WTC11 (cell line): ENCODE measurements around the gene RAMP3. TPM values are rescaled to one million over a fixed set of nuclear protein-coding genes. Genes with fewer than 3 reads are reported as not detected.

ENCODE experiments used
- ATAC-seq: fragments of 200-7000 bp; cut with Tn5 transposase; 2 replicates; pipeline ENCODE4 v1.10.0; 2021; ENCODE audit warnings: mild to moderate bottlenecking, moderate library complexity
- CTCF ChIA-PET: fragments of 300-600 bp; sonication (Branson Sonifier 250); formaldehyde crosslinking; loops from one replicate; lab custom pipeline; 2021; ENCODE audit warnings: antibody characterized with exemption; lab: Charles Lee
- POLR2A ChIA-PET: fragments of 350-600 bp; sonication (Branson Sonifier 250); formaldehyde crosslinking; loops from one replicate; lab custom pipeline; 2021; ENCODE audit warnings: antibody characterized with exemption; lab: Charles Lee
- DNase-seq: peaks from one replicate; pipeline ENCODE4 v3.0.0; 2021; ENCODE audit warnings: low spot score
- H3K27ac Mint-ChIP-seq: 2 replicates; pipeline ENCODE4 v1.8.0; 2021; ENCODE audit warnings: mixed read lengths
- H3K27me3 Mint-ChIP-seq: 2 replicates; pipeline ENCODE4 v1.8.0; 2021; ENCODE audit warnings: low read depth, mild to moderate bottlenecking, moderate library complexity, mixed read lengths
- H3K36me3 Mint-ChIP-seq: 2 replicates; pipeline ENCODE4 v1.8.0; 2021; ENCODE audit warnings: mixed read lengths
- H3K4me1 Mint-ChIP-seq: 2 replicates; pipeline ENCODE4 v1.8.0; 2022; ENCODE audit warnings: mixed read lengths
- H3K4me3 Mint-ChIP-seq: 2 replicates; pipeline ENCODE4 v1.8.0; 2021; ENCODE audit warnings: mild to moderate bottlenecking, moderate library complexity, mixed read lengths
- H3K9me3 Mint-ChIP-seq: 2 replicates; pipeline ENCODE4 v1.8.0; 2021; ENCODE audit warnings: mixed read lengths
- ATF2 ChIP-seq: sonication (generic); formaldehyde crosslinking; IDR thresholded peaks from 2 replicates; pipeline ENCODE4 v1.8.1; 2022; ENCODE audit warnings: low read depth, missing genetic modification reagents, borderline replicate concordance
- CDX4 ChIP-seq: fragments of 250-450 bp; sonication (Bioruptor Pico); IDR thresholded peaks from 2 replicates; pipeline ENCODE4 v1.9.0; 2021; ENCODE audit warnings: moderate library complexity, mild to moderate bottlenecking, inconsistent platforms, borderline replicate concordance
- CREB1 ChIP-seq: sonication (generic); formaldehyde crosslinking; IDR thresholded peaks from 2 replicates; pipeline ENCODE4 v1.8.0; 2023; ENCODE audit warnings: mild to moderate bottlenecking, missing genetic modification reagents
- CREM ChIP-seq: sonication (generic); formaldehyde crosslinking; IDR thresholded peaks from 2 replicates; pipeline ENCODE4 v1.8.1; 2022; ENCODE audit warnings: mild to moderate bottlenecking, missing genetic modification reagents, moderate library complexity
- ELF4 ChIP-seq: sonication (generic); formaldehyde crosslinking; IDR thresholded peaks from 2 replicates; pipeline ENCODE4 v1.8.1; 2022; ENCODE audit warnings: low read depth, mild to moderate bottlenecking, moderate library complexity, missing genetic modification reagents
- ESRRA ChIP-seq: sonication (generic); formaldehyde crosslinking; IDR thresholded peaks from 2 replicates; pipeline ENCODE4 v1.8.1; 2022; ENCODE audit warnings: mild to moderate bottlenecking, missing genetic modification reagents, borderline replicate concordance
- ETV6 ChIP-seq: sonication (generic); formaldehyde crosslinking; IDR thresholded peaks from 2 replicates; pipeline ENCODE4 v1.8.1; 2022; ENCODE audit warnings: mild to moderate bottlenecking, missing genetic modification reagents
- FOXK1 ChIP-seq: sonication (generic); formaldehyde crosslinking; IDR thresholded peaks from 2 replicates; pipeline ENCODE4 v1.8.0; 2022; ENCODE audit warnings: mild to moderate bottlenecking, moderate library complexity, missing genetic modification reagents
- FOXP4 ChIP-seq: sonication (generic); formaldehyde crosslinking; IDR thresholded peaks from 2 replicates; pipeline ENCODE4 v1.8.0; 2022; ENCODE audit warnings: mild to moderate bottlenecking, missing genetic modification reagents
- GABPB1 ChIP-seq: sonication (generic); formaldehyde crosslinking; IDR thresholded peaks from 2 replicates; pipeline ENCODE4 v1.8.1; 2023; ENCODE audit warnings: mild to moderate bottlenecking, missing genetic modification reagents
- GTF2I ChIP-seq: fragments of 250-450 bp; sonication (Bioruptor Pico); conservative IDR thresholded peaks from 2 replicates; pipeline ENCODE4 v1.4.0; 2021; ENCODE audit warnings: mild to moderate bottlenecking
- HMGA2 ChIP-seq: fragments of 250-450 bp; sonication (Bioruptor Pico); IDR thresholded peaks from 2 replicates; pipeline ENCODE4 v1.4.0; 2021; ENCODE audit warnings: mild to moderate bottlenecking, moderate library complexity
- HMGXB4 ChIP-seq: sonication (generic); formaldehyde crosslinking; IDR thresholded peaks from 2 replicates; pipeline ENCODE4 v1.8.1; 2023; ENCODE audit warnings: mild to moderate bottlenecking, moderate library complexity, missing genetic modification reagents
- MAX ChIP-seq: sonication (generic); formaldehyde crosslinking; IDR thresholded peaks from 2 replicates; pipeline ENCODE4 v1.8.0; 2022; ENCODE audit warnings: mild to moderate bottlenecking, missing genetic modification reagents
- MLX ChIP-seq: sonication (generic); formaldehyde crosslinking; IDR thresholded peaks from 2 replicates; pipeline ENCODE4 v1.8.1; 2023; ENCODE audit warnings: mild to moderate bottlenecking, missing genetic modification reagents, moderate library complexity
- NFATC4 ChIP-seq: fragments of 250-450 bp; sonication (Bioruptor Pico); IDR thresholded peaks from 2 replicates; pipeline ENCODE4 v1.9.0; 2021; ENCODE audit warnings: mild to moderate bottlenecking
- NFYB ChIP-seq: sonication (generic); formaldehyde crosslinking; conservative IDR thresholded peaks from 2 replicates; pipeline ENCODE4 v1.8.0; 2022; ENCODE audit warnings: low read depth, missing genetic modification reagents
- NR1H2 ChIP-seq: sonication (generic); formaldehyde crosslinking; IDR thresholded peaks from 2 replicates; pipeline ENCODE4 v1.9.0; 2021; ENCODE audit warnings: mild to moderate bottlenecking, moderate library complexity, missing genetic modification reagents
- OVOL2 ChIP-seq: fragments of 250-450 bp; sonication (Bioruptor Pico); IDR thresholded peaks from 2 replicates; pipeline ENCODE4 v1.9.0; 2021; ENCODE audit warnings: mild to moderate bottlenecking, borderline replicate concordance
- RELA ChIP-seq: sonication (generic); formaldehyde crosslinking; IDR thresholded peaks from 2 replicates; pipeline ENCODE4 v1.8.1; 2022; ENCODE audit warnings: missing genetic modification reagents, mild to moderate bottlenecking, borderline replicate concordance
- SMAD4 ChIP-seq: sonication (generic); formaldehyde crosslinking; IDR thresholded peaks from 2 replicates; pipeline ENCODE4 v1.8.0; 2022; ENCODE audit warnings: mild to moderate bottlenecking, missing genetic modification reagents
- SOX15 ChIP-seq: fragments of 250-450 bp; sonication (Bioruptor Pico); IDR thresholded peaks from 2 replicates; pipeline ENCODE4 v1.9.0; 2021; ENCODE audit warnings: mild to moderate bottlenecking
- TEAD1 ChIP-seq: sonication (generic); formaldehyde crosslinking; IDR thresholded peaks from 2 replicates; pipeline ENCODE4 v1.8.0; 2022; ENCODE audit warnings: mild to moderate bottlenecking, missing genetic modification reagents
- ZNF532 ChIP-seq: fragments of 250-450 bp; sonication (Bioruptor Pico); IDR thresholded peaks from 2 replicates; pipeline ENCODE4 v1.9.0; 2021; ENCODE audit warnings: mild to moderate bottlenecking, borderline replicate concordance
- ZNF671 ChIP-seq: fragments of 250-450 bp; sonication (Bioruptor Pico); IDR thresholded peaks from 2 replicates; pipeline ENCODE4 v1.8.0; 2021; ENCODE audit warnings: mild to moderate bottlenecking
- total RNA-seq: library from RNA; stranded (reverse); gene quantifications from 3 replicates; pipeline ENCODE4 v1.2.3, GENCODE V29; 2021

The RAMP3 gene
- total RNA-seq, 1 experiment from 2014 or later = 0.85 TPM

- CTCF ChIA-PET = no interaction called here
These were observed 53.5 kb downstream of the RAMP3 start for GRCh38 chr7:45211066-45211465.

GRCh38 chr7:45211958-45212357 is 54.4 kb downstream of the RAMP3 start:
- Mint-ChIP-seq H3K9me3 (peaks cover 3% of the 10 kb centered on the region; the same call in 1 of the 2 replicates), H3K4me1 (no peaks in the 10 kb centered on the region; the same call in 1 of the 2 replicates), H3K27ac (no peak overlapping the region), H3K4me3 (no peak overlapping the region), H3K36me3 (no peaks in the 10 kb centered on the region), H3K27me3 (peaks cover 2% of the 10 kb centered on the region; the same call in 1 of the 2 replicates)
- POLR2A ChIA-PET = no interaction called here
- no peak for ATAC-seq
- DNase-seq = no peak
- CTCF ChIA-PET = no interaction called here
- no peak for TF ChIP-seq ZNF532 (CRISPR knock-in tag)
- no peak for TF ChIP-seq CREM (CRISPR knock-in tag)
- TF ChIP-seq TEAD1 (CRISPR knock-in tag) = no peak
- no peak for TF ChIP-seq CREB1 (CRISPR knock-in tag)
- TF ChIP-seq NFATC4 (CRISPR knock-in tag) = no peak
- no peak for TF ChIP-seq GTF2I (CRISPR knock-in tag)
- no peak for TF ChIP-seq ESRRA

More at GRCh38 chr7:45211066-45211465, 53.5 kb downstream of the RAMP3 start:
- Mint-ChIP-seq H3K4me3 (no peak overlapping the region), H3K36me3 (no peaks in the 10 kb centered on the region), H3K4me1 (no peaks in the 10 kb centered on the region; the same call in 1 of the 2 replicates), H3K27ac (no peak overlapping the region), H3K9me3 (peaks cover 3% of the 10 kb centered on the region; the same call in 1 of the 2 replicates), H3K27me3 (peaks cover 4% of the 10 kb centered on the region; the same call in 1 of the 2 replicates)
- no peak for DNase-seq
- POLR2A ChIA-PET = no interaction called here
- TF ChIP-seq CDX4 (CRISPR knock-in tag) (no peak), ELF4 (CRISPR knock-in tag) (no peak), FOXP4 (CRISPR knock-in tag) (no peak), HMGXB4 (CRISPR knock-in tag) (no peak), NFYB (CRISPR knock-in tag) (no peak), SMAD4 (CRISPR knock-in tag) (no peak), RELA (CRISPR knock-in tag) (no peak), MAX (CRISPR knock-in tag) (no peak), SOX15 (no peak), NR1H2 (CRISPR knock-in tag) (no peak), HMGA2 (CRISPR knock-in tag) (no peak), GABPB1 (CRISPR knock-in tag) (no peak), FOXK1 (no peak), MLX (no peak), ETV6 (no peak), OVOL2 (CRISPR knock-in tag) (no peak), GTF2I (CRISPR knock-in tag) (no peak), ZNF671 (CRISPR knock-in tag) (no peak), ATF2 (no peak)
- no peak for ATAC-seq
